Large intestine (tissue), 3 donors: ENCODE results near the gene EEA1. TPM values are rescaled to one million over a fixed set of nuclear protein-coding genes. Genes with fewer than 3 reads are reported as not detected.
"Not testable (repeated sequence)": the region's sequence is repeated elsewhere in the genome, so short reads cannot be mapped to it uniquely, and the experiment has no call there.

Experiments used
- DNase-seq, 2 donors: peaks; one replicate each; pipeline versions ENCODE4 v3.0.0 to v3.0.0-alpha.2; 2013
- H3K27ac ChIP-seq: one replicate; pipeline ENCODE4 v1.5.1; 2013; ENCODE audit warnings: low read length
- H3K27me3 ChIP-seq: 2 replicates; pipeline ENCODE4 v1.6.1; 2013; ENCODE audit warnings: low read length; ENCODE audit not compliant: control insufficient read depth, insufficient read depth
- H3K36me3 ChIP-seq: 2 replicates; pipeline ENCODE4 v1.6.1; 2013; ENCODE audit warnings: low read length; ENCODE audit not compliant: control insufficient read depth, insufficient read depth
- H3K4me1 ChIP-seq: one replicate; pipeline ENCODE4 v1.6.1; 2013; ENCODE audit warnings: low read length; ENCODE audit not compliant: control insufficient read depth, insufficient read depth
- H3K4me3 ChIP-seq: one replicate; pipeline ENCODE4 v1.5.1; 2013; ENCODE audit warnings: low read length
- H3K9me3 ChIP-seq: one replicate; pipeline ENCODE4 v1.6.1; 2013; ENCODE audit warnings: mild to moderate bottlenecking, low read depth, low read length, moderate library complexity; ENCODE audit not compliant: control insufficient read depth
- WGBS: methylation state at CpG from one replicate; pipeline ENCODE4 v1.1.5; 2013; ENCODE audit warnings: low lambda C conversion rate; ENCODE audit not compliant: insufficient coverage; 5-methylcytosine and 5-hydroxymethylcytosine counted together
- polyA plus RNA-seq: library from polyadenylated mRNA; unstranded; fragments of 120-200 nt; gene quantifications from one replicate; pipeline ENCODE4 v1.2.1, GENCODE V29; 2013

Gene EEA1
- polyA plus RNA-seq, 1 donor: 15.5 TPM

DNA sequence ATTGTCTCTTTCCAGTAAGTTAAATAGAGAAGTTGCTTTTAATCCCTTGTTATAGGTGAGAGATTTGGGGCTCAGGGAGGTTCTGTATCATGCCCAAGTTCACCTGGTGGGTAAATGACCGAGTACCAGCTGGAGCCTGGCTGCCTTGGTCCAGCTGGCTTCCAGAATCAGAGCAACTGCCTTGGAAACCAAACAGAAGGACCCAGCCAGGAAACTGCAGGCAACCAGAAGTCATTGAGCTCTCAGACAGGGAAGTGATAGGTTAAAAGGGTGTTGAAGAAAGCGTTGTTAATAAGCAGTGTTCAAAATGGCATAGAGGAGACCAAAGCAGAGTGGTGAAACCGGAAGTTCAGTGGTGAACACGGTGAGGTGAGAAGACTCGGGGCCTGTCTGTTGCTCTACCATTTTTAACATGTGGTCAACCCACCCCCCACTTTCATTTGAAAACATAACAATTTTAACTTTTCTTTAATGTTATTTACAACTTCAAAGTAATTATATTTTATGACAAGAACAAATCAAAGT is 171.4 kb downstream of the EEA1 start:
- no peaks in the 10 kb centered on the region for H3K9me3 ChIP-seq
- no peak for DNase-seq
- no peaks in the 10 kb centered on the region for H3K4me1 ChIP-seq
- H3K27me3 ChIP-seq: no peaks in the 10 kb centered on the region
- H3K36me3 ChIP-seq: no peaks in the 10 kb centered on the region
- H3K27ac ChIP-seq: no peak overlapping the region
- no peak overlapping the region for H3K4me3 ChIP-seq
- WGBS: 100% methylated on average over 2 of the region's 5 CpGs

DNA sequence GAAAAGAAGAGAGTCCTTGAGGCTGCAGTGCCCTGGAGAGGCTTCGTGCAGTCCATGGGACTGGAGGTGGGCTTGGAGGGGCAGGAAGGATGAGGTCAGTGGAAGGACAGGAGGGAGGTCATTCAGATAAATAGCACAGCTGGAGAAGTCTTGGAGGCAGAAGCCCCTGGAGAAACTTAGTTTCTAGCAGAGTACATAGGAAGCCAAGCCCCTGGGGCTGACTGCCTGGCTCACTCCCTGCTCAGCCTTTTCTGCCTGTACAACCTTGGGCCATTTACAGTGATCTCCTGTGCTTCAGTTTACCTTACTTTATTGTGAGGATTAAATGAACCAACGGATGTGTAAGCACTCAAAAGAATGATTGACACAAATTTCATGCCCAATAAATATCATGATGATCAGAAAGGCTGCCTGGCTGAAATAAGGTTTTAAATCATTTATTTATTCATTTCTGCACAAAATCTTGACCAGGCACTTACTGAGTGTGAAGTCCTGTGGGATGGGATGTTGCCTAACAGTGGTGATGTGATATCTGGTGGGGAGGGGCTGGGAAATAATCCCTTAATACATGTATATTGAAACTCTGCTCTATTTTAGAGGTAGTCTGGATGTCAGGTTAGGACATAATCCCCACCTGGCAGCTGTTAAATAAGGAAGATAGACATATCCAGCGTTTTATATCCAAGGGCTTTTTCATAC is 172.0 kb downstream of the EEA1 start:
- DNase-seq: no peak

DNA sequence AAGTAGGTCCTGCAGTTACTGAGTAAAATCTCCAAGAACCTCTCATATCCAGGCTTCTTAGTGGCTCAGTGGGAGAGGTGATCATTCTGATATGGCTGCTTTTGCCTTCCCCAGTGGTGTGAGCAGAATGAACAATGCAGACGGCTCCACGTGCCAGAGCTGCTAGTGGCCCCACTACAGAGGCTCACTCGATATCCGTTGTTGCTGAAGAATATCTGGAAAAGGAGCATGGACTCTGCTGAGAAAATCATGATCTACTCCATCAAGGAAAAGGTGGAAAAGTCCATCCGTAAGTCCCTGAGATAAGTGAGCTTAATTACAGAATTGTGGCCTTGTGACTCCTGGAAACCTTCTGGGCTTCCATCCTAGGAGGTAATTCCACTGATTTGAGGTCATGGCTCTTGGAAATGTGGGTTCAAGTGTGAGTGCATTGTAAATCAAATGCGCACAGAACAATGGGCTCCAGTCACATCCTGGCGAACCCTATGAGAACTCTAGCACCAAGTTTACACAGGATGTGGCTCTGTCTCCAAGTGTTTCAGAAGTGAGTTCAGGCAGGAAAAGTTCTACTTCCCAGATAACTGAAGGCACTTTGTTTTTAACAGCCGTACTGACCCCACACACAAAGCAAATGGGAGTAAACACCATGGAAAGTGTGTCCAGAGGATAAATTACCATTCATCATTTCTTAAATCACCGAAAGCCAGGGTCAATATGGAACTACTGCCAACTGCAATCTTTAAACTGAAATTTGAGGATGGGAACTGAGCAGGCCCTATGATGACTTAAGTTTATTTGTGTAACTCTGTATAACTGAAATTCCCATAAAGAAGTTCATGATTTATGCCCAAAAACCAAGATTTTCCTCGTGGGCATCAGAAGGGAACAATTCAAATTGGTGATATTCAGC is 174.9 kb downstream of the EEA1 start:
- Histone ChIP-seq H3K4me1 (no peaks in the 10 kb centered on the region), H3K36me3 (no peaks in the 10 kb centered on the region), H3K4me3 (no peak overlapping the region), H3K9me3 (no peaks in the 10 kb centered on the region), H3K27me3 (no peaks in the 10 kb centered on the region), H3K27ac (no peak overlapping the region)
- peak in 1 of 2 donors; percentile 12 for DNase-seq
- 65% methylated on average over 2 of the region's 10 CpGs for WGBS

More for the DNA sequence above, 172.0 kb downstream of the EEA1 start:
- Histone ChIP-seq H3K4me1 (no peaks in the 10 kb centered on the region), H3K27ac (no peak overlapping the region), H3K9me3 (no peaks in the 10 kb centered on the region), H3K27me3 (no peaks in the 10 kb centered on the region), H3K4me3 (no peak overlapping the region), H3K36me3 (no peaks in the 10 kb centered on the region)
- 67% methylated on average over 1 of the region's 3 CpGs for WGBS

- not testable (repeated sequence) for H3K27ac ChIP-seq, H3K27me3 ChIP-seq, H3K9me3 ChIP-seq, H3K36me3 ChIP-seq, H3K4me3 ChIP-seq, DNase-seq, H3K4me1 ChIP-seq
Measured at GRCh38 chr12:92749691-92750090, 179.4 kb downstream of the EEA1 start.

DNA sequence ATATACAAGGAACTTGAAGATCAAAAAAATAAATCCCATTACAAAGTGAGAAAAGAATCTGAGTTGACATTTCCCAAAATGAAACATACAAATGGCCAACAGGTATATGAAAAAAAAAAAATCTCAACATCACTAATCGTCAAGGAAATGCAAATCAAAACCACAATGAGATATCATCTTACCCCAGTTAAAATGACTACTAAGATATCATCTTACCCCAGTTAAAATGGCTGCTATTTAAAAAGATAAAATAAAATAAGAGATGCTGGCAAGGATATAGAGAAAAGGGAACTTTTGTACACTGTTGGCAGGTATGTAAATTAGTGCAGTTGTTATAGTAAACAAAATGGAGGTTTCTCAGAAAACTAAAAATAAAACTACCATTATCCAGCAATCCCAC is 181.9 kb downstream of the EEA1 start:
- Histone ChIP-seq H3K4me1 (no peaks in the 10 kb centered on the region), H3K27me3 (no peaks in the 10 kb centered on the region), H3K9me3 (no peaks in the 10 kb centered on the region), H3K4me3 (no peak overlapping the region), H3K36me3 (no peaks in the 10 kb centered on the region), H3K27ac (no peak overlapping the region)
- WGBS: 100% methylated on average over 1 of the region's 1 CpG
- no peak for DNase-seq

- WGBS: no CpG with 5 or more reads among the region's 4 CpGs
- no peaks in the 10 kb centered on the region for H3K9me3 ChIP-seq
- H3K27ac ChIP-seq: no peak overlapping the region
- H3K27me3 ChIP-seq: no peaks in the 10 kb centered on the region
- no peak overlapping the region for H3K4me3 ChIP-seq
- no peaks in the 10 kb centered on the region for H3K36me3 ChIP-seq
- H3K4me1 ChIP-seq: no peaks in the 10 kb centered on the region
- DNase-seq: no peak
Measured at GRCh38 chr12:92745856-92746550, 183.1 kb downstream of the EEA1 start.

- Histone ChIP-seq H3K4me1 (no peaks in the 10 kb centered on the region), H3K27me3 (no peaks in the 10 kb centered on the region), H3K27ac (no peak overlapping the region), H3K9me3 (no peaks in the 10 kb centered on the region), H3K36me3 (no peaks in the 10 kb centered on the region), H3K4me3 (no peak overlapping the region)
- DNase-seq: no peak
- no CpG with 5 or more reads among the region's 3 CpGs for WGBS
Measured at GRCh38 chr12:92743026-92743425, 186.1 kb downstream of the EEA1 start.

DNA sequence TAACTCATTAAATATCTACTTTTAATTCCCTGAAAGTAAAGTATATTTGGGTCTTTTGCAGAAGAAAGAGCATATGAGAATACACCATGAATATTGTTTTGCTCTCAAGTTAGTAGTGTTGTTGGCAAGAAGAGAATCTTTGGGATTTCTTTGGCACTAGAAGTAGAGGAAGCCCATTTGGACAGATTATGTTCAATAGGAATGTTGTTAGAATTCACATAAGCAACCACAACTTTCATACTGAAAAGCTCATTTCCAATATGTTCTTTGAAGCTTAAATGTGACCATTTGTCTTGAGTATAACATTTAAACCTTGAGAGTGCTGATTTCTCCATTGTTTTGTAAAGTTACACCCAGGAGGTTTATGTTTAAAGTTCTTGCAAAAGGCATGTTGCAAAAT is 188.7 kb downstream of the EEA1 start:
- Histone ChIP-seq H3K36me3 (no peaks in the 10 kb centered on the region), H3K27ac (no peak overlapping the region), H3K27me3 (no peaks in the 10 kb centered on the region), H3K4me1 (no peaks in the 10 kb centered on the region), H3K9me3 (no peaks in the 10 kb centered on the region), H3K4me3 (no peak overlapping the region)
- no peak for DNase-seq

DNA sequence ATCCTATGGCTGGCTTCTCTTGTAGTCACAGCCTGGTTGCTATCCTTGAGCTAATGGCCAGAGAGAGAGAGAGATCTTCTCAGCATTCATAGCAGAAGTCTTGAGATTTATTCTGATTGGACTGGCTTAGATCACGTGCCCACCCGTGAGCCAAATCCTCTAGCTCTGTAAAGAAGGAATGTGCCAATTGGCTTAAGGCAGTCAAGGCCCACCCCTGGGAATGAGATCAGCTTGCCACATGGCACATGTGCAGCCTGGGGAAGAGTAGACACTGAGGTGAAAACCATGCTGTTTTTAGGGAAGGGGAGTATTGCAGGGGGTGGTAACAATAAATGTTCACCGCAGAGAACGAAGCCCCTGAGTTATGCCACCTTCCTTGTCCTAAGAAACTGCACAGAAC is 190.0 kb downstream of the EEA1 start:
- Histone ChIP-seq H3K4me1 (no peaks in the 10 kb centered on the region), H3K27me3 (no peaks in the 10 kb centered on the region), H3K36me3 (no peaks in the 10 kb centered on the region), H3K4me3 (no peak overlapping the region), H3K27ac (no peak overlapping the region), H3K9me3 (no peaks in the 10 kb centered on the region)
- DNase-seq: no peak
- WGBS: no CpG with 5 or more reads among the region's 4 CpGs
